ENCODE measurements around the gene ANK2.
"Not testable (repeated sequence)": the region's sequence is repeated elsewhere in the genome, so short reads cannot be mapped to it uniquely, and the experiment has no call there.

The ANK2 gene

DNA sequence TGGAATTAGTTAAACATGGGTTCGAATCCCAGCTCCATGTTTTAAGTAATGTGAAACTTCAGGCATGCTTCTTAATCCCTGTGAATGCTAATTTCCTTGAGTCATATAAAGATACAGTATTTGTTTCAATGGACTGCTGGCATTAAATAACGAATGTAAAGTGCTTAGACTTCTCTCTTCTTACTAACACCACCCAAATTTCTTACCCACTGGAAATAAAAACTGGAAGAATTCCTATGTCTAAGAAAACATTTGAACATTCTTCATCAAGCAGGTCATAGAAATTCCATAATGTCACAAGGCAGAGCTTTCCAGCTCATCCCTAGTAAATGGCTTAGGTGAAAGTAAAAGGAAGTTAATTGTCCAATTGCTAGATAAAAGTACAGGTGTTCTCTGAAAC lies 172.5 kb downstream of the ANK2 start:
- DNase-seq, result no peak

DNA sequence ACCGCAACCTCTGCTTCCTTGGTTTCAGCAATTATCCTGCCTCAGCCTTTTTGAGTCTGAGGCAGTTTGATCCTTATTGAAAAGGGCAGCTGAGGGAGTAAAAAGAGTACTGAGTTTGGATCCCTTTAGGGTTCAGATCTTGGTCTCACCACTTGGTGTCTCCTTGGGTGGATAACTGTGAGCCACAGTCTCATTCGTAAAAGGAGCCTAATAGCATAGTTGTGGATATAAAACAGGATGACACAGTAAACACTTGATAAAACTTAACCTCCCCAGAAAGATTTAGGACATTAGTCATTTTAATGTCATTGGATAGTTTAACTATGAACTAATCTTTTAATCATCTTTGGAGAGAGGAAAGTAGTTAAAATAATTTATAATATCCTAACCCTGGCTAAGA lies 173.0 kb downstream of the ANK2 start:
- DNase-seq, result no peak

DNA sequence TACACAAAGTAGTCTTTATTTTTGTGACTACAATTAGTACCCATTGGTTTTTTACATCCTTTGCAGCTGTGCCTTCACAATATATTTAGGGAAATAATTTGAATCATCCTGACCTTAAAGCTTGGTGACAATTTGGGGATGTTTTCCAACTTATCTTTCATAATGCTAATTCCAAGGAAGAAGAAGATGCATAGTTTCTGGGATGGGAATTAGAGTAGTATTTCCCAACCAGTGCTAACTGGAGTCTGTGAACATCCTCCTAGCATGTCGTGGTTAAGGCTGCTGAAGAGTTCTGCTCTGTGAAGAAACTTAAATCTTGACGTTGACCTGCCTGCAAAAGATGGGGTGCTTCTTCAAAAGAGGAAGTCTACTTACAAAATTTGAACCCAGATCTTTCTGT lies 173.5 kb downstream of the ANK2 start:
- DNase-seq, result no peak

DNA sequence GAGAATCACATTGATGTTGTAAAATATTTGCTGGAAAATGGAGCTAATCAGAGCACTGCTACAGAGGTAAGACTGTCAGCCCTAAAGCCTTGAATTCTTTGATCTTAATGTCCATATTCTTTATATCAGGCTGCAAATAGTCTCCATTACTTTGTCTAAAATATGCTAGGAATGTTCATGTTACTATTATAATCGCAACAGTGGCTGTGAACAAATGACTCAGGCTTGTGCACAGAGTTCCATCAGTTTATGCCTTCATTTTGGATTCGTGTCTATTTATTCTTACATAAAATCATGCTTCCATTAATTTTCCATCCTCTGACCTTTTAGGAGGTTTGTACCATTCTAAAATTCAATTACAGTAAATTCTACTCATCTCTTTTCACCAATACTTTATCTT lies 182.7 kb downstream of the ANK2 start:
- no peak for DNase-seq

DNA sequence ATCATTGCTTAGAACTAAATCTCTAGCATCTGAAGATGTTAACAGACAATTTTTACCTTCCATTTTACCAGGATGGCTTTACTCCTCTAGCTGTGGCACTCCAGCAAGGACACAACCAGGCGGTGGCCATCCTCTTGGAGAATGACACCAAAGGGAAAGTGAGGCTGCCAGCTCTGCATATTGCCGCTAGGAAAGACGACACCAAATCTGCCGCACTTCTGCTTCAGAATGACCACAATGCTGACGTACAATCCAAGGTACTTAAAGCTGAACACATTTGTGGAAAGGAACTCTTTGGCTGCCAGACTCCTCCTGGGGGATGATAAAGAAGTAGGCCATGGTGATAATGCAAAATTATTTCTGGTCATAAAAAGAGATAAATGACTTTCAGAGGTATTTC lies 187.5 kb downstream of the ANK2 start:
- no peak for DNase-seq

DNA sequence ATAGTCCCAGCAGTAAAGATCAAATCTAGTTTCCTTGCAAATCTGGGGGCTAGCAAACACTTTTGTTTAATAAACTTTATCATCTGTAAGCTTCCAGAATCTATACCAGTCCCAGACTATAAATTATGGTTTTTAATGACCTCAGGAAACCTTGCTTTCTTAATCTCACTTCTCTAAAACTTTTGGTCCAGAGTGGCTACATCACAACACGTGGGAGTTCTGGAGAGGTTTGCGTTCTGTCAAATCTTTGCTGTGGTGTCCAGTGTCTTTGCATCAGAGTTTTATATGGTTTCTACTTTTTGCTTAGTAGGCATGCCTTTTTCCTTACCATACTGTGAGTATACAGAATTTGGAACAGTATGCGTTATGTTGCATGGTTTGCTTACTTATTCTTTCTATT lies 193.9 kb downstream of the ANK2 start:
- no peak for DNase-seq

DNA sequence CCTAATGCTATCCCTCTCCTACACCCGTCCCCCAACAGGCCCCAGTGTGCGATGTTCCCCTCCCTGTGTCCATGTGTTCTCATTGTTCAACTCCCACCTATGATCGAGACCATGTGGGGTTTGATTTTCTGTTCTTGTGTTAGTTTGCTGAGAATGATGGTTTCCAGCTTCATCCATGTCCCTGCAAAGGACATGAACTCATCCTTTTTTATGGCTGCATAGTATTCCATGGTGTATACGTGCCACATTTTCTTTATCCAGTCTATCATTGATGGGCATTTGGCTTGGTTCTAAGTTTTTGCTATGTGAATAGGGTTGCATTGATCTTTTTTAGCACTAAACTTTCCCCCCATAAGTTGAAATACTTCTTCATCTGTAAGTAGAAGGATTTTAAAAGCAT lies 195.3 kb downstream of the ANK2 start:
- not testable (repeated sequence) for DNase-seq

DNA sequence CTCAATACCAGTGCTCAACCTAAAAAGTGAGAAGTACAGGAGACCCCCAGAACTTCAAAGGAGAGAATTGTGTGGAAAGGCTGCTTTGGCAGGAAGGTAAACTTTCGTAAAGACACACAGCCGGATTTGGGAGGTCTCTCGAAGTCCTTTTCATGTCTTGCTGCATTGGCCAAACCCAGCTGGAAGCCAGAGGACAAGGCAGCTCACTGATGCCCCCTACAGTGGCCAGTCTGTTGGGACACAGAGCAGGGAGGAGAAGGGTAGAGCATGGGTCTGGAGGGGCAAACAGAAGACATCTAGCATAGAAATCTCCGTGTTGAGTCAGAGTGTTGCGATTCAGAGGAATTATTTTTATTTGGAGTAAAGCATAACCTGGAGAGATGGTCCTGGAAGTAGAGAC lies 198.9 kb downstream of the ANK2 start:
- DNase-seq, result peak; percentile 27

DNA sequence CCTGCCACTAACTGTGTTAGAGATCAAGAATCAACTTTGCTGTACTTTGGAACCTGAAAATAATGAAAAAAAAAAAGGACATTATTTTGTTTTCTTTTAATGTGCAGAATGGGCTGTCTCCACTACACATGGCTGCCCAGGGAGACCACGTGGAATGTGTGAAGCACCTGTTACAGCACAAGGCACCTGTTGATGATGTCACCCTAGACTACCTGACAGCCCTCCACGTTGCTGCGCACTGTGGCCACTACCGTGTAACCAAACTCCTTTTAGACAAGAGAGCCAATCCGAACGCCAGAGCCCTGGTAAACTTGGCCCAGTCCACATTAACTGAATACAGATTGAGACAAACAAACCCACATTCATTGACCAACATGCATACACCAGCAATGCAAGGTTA lies 206.2 kb downstream of the ANK2 start:
- DNase-seq, result peak; percentile 46

DNA sequence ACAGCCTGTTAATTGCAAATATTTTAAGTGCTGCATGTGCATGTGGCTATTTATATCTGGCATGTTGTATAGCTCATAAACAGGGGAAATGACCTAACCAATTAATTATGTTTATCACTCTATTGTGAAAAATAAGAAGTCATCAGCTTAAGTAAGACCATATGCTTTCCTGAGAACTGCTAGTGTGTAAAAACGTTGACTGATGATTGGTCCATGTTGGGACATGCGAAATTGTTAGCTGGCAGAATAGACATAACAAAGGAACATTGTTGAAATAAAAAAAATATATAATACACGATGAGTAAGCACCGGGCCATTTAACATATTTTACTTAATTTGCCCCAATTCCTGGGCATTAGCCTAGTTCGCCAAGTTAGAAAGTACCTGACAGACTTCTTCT lies 207.5 kb downstream of the ANK2 start:
- no peak for DNase-seq

DNA sequence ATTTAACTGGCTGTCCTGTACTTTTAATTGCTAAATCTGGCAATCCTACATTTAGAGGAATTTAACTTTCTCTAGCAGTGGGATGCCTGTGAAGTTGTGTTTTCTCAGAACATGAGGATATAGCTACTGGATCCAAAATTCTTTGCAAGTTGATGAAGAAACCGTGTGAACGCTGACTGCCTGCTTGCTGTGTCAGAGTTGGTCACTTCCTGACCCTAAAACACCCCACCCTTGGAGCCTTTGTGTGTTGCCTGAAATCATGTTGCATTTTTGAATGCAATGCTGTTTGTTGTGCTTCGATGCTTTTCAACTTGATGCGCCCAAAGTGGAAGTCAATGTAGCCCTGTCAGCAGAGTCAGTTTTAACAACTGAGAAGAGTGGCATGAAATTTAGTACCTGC lies 211.2 kb downstream of the ANK2 start:
- no peak for DNase-seq

DNA sequence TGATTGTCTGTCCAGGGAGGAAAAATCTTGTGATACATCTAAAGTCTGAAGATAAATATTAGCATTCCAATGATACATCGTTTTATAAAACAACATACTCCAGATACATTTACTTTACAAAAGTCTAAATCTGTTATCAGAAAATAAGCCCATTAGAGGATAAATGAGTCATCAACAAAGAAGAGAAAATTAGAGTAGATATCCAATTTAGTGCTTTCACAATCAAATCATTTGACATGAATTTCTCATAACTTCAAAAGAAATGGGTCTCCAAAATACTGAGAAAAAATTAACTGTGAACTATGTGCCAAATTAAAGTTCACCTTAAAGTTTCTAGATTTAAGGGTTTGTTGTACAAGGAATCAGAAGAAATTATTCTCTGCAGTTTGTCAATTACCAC lies 213.8 kb downstream of the ANK2 start:
- DNase-seq, result no peak

DNA sequence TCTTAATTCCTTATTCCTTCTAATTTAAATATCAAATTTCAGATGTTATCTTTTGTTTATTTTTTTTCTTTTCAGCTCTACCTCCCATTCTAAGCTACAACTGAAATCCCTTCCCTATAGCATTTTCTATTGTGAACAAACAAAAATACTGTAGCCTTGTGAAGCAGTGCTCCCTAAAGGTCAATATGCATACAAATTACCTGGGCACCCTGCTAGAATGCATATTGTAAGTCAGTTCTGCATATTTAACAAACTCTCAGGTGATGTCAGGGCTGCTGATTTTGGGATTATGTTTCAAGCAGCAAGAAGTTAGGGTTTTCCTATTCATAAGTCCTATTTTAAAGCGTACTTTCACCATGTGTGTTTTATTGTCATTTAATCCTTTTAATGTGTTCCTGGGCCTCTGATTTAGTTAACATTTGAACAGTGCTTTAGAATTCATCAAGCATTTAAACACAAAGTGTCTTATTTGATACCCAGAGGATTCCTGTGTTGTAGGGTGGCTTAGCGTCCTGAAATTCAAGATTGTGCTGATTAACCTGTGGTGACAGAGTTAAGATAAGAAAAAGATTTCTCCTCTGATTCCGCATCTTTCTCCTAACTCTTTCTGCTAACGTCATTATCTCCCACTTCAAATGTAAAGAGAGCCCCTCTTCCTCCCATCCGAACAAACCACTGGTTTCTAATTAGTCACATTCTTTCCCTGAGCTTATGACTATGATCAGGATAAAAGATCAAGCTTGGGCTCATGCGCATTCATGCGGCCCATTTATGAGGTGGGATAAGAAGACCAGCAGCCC lies 221.3 kb downstream of the ANK2 start:
- no peak for DNase-seq

DNA sequence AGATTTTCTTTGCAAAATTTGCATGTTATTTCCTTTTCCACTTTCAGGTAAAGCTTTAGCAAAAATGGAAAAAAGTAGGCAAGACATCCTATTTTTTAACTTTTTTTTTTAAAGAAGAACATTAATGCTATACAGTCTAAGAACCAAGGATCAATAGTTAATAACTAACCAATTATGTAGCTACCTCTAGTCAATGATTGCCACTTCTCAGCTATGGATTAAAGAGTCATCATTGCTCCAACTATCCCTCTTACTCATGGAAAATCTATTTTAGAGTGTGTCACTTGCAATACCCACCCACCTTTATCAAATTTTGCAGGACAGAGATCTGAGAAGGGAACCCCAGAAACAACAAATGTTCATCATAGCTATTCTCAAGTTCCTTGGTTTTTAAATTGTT lies 223.1 kb downstream of the ANK2 start:
- DNase-seq, result no peak

DNA sequence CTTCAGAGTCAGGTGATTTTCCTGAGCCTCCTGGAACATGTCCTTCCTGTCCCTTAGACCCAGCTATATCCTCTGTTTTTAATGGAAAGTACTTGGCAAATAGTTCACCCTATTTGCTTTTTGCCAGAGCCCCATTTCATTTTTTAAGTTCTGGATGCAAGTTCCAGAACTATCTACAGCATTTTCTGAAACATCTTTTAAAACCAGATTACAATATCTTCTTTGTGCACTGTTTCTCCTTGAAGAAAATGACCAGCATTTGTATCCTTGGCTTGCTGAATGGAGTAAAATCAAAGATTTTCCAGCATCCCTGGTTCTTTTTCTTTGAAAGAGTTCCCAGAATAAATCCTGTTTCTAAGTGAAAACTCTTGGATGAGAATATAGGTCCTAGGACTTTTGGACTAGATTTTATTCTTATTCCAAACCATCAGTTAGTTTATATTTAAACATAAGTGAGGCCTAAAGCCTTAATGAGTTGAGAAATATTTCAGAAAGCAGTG lies 224.3 kb downstream of the ANK2 start:
- DNase-seq, result no peak

DNA sequence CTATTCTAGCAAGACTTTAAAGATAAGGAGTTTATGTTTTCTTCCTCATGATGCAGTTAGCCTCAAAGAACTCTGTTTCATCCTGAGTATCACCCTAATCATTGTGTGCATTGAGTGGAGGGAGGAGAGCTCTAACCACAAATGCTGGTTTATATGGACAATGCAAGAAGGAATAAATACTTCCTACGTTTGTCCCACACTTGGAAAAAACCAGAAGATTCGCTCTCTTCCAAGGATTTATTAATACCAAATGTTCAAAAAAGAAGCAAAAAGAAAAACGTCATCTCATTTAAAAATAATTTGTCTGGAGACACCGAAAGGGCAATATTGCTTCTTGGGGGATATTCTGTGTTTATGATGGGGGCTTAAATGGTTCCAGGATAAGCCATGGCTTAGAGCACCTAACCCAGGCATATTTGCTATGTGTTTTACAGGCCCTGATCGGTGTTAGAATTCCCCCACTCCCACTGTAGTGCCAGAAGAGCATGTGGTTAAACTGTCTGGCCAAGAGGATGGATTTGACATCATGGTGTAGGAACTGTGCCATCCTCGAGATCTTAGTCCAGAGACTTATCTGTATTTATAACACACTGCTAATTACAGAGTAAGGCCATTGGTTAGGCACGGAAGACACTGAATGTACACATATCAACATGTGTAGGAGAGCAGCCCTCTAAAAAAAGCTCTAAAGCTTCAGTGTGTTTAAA lies 227.2 kb downstream of the ANK2 start:
- no peak for DNase-seq

DNA sequence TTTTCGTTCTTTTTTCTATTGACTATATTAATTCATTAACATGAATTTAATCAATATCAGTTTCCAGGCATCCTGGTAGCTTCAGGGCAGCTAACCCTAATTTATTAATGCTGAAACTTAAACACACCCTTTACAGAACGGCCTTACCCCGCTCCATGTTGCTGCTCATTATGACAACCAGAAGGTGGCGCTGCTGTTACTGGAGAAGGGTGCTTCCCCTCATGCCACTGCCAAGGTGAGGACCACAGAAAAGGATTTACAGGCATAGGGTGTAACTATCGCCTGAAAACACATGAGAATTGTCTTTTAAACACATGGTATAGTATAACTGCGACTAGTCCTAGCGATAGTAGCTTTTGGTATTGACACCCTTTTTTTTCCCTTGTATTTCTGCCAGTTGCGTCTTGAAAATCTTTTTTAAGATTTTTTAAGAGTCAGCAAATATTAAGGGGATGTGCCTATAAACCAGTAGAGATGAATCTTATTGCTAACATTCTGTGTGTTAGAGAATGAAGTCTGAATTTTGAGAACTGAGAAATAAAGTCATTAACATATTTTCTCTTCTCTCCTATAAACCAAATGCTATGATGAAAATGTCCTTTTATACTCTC lies 229.0 kb downstream of the ANK2 start:
- DNase-seq, result peak; percentile 76

DNA sequence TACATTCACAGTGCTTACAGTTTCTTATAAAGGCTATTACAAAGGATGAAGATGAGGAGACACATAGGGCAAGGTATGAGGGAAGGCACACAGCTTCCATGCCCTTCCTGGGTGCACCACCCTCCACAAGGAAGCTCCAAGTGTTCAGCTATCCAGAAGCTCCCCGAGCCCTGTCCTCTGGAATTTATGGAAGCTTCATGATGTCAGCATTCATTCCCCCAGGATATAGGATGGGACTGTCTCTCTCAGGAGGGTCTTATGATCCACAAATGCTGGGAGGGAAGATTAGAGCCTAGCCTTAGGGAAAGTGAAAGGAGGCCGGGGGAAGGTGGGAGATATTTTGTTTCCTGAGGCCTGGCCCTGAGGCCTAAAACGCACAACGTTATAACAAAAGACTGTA lies 236.0 kb downstream of the ANK2 start:
- no peak for DNase-seq

DNA sequence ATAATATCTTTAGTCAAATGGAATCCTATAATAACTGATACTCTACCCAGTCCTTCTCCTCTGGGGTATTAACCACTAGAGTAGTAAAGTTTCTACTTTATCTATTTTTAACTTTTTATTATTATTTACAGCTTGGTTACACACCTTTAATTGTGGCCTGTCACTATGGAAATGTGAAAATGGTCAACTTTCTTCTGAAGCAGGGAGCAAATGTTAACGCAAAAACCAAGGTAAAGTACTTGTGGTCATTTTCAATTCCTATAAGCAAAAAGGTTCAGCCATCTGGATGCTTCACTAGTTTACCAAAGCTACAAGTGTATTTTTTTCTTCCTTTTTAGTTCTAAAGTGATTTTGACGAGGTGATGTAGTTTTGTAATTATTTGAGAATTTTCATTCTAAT lies 238.8 kb downstream of the ANK2 start:
- DNase-seq, result no peak

DNA sequence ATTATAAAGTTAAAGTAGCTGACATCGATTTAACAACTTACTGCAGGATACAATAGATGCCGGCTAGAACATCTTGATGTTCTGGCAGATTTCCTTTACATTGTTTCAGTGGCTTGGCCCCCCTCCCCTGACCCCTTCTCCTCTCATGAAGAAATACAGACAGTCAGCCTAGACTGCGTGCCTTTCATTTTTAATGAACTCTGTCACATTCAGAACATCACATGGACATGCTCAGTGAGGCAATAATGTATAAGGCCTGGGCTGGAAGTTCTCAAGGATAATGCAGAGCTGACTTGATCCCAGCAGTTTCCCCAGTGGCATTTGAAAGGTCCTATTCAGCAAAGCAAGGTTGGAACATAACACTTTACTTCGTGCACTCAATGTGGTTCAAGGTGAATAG lies 239.2 kb downstream of the ANK2 start:
- no peak for DNase-seq

DNA sequence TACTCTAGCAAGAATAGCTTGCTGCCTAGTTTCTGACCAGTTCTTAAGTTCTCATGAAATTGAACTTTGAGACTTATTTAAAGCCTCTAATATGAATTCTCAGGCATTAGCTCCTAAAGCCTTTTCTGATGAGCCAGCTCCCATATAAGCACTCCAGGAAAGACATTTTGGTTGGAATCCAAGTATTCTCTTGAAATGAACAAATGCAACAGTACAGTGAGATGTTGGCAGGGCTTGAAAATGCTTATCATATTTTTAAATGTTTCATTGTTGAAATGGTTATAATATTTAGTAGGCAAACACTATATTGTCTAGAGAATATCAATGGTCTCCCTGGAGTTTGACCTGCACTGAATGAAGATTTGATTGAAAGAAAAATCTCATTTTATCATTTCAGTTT lies 240.3 kb downstream of the ANK2 start:
- DNase-seq, result no peak

DNA sequence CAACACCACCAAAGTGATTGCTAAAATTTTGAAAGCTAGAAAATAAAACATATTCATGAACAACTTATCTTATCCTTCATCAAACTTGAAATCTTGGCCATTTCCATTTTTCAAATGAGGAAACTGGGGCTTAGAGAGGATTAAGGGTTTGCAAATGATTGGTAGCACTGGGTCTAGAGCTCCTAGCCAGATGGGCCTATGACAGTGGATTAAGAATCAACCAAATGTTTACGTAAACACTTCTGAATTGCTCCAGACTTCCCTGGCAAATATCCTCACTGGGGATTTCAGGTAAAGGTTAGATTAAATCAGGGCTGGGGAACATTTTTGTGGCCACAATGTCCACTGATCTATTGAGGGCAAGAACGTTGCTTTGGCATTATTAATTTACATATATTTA lies 241.2 kb downstream of the ANK2 start:
- DNase-seq, result no peak

DNA sequence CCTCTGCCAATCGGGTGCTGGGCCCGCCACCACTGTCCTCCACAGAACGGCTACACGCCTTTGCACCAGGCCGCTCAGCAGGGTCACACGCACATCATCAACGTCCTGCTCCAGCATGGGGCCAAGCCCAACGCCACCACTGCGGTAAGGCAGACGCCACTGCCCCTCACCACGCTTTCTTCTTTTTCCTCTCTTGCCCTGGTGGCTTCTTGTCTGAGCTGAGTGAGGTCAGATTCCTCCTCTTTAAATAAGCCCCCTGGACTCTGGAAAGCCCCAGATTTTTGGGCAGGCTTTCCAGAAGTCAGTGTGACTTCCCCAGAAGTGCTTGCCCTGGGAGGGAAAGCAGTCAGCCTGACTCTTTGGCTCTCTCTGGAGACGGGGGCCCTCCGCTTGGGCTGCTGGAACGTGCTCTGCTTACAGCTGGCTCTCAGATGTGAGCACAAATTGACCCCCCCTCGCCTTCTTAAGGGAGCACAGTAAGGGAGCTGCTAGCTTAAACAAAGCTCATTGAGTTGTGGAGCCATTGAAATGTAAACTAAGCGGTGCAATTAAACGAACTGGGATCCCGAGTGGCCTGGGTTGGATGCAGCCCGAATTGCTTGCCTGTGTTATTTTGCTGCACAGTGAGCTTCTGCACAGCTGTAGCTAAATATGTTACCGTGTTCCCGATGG lies 243.1 kb downstream of the ANK2 start:
- no peak for DNase-seq
